Lower leg skin (tissue), 4 donors: ENCODE results near the gene KIAA0825. TPM values are rescaled to one million over a fixed set of nuclear protein-coding genes. Genes with fewer than 3 reads are reported as not detected.
"Not testable (repeated sequence)": the region's sequence is repeated elsewhere in the genome, so short reads cannot be mapped to it uniquely, and the experiment has no call there.

Experiments
- DNase-seq, 2 donors: peaks; one replicate each; pipeline ENCODE4 v3.0.0-alpha.2; 2019; ENCODE audit warnings: low spot score in 2 of 2
- H3K4me3 ChIP-seq: fragments of 200-600 bp; sonication (generic); 2 replicates; pipeline ENCODE4 v1.5.1; 2017; ENCODE audit warnings: mild to moderate bottlenecking, low read depth; ENCODE audit not compliant: poor library complexity, severe bottlenecking
- POLR2A ChIP-seq, 2 donors: fragments of 450-650 bp; IDR thresholded peaks; one replicate each; pipeline ENCODE4 v1.6.1; 2016 to 2017; ENCODE audit warnings: antibody characterized with exemption in 2 of 2, mild to moderate bottlenecking in 1 of 2, moderate library complexity in 1 of 2
- WGBS, 2 donors: methylation state at CpG; one replicate each; pipeline ENCODE4 v1.1.5; 2018; 5-methylcytosine and 5-hydroxymethylcytosine counted together
- intact Hi-C: fragments of 100-400 bp; cut with DNase I; formaldehyde crosslinking; loops from one replicate; pipeline ENCODE4 v1.15.0; 2023; ENCODE audit warnings: low total_unique reads
- total RNA-seq, 4 donors: library from RNA; depleted of rRNA; stranded (reverse); fragments of >200 nt; gene quantifications; one replicate each; pipeline ENCODE4 v1.1.0, GENCODE V29; 2016
- TF ChIP-seq, protein P1 (sequence below), 3 donors: fragments of 450-650 bp; IDR thresholded peaks; one replicate each; pipeline ENCODE4 v1.5.1; 2016; ENCODE audit warnings: antibody characterized with exemption in 3 of 3, mild to moderate bottlenecking in 3 of 3, moderate library complexity in 2 of 3

Gene KIAA0825
- total RNA-seq, 4 donors from 2014 or later: 1.6 to 3.4 (median 2.5) TPM

DNA sequence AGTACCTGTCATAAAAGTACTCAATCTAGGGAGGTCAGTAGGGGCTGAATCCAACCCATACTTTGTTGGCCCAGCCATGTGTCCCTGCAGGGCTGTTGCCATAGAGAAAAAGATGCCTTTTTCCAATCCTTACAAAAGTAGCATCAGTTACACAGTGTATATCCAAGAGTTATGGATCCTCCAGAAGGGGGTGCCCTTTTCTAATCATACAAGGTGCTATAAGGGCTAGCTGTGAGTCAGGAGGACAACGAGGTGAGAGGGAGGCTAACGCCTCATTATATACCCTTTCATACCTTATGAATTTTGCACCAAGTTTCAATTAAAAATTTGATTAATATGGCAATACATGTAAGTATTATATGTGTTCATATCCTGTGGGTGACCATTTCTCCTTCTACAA lies 4.8 kb downstream of the KIAA0825 start:
- 74 to 83% methylated on average over 2 of the region's 2 CpGs for WGBS, 2 donors
- no peak overlapping the region for H3K4me3 ChIP-seq
- no peak for DNase-seq
- TF ChIP-seq, protein P1, sequence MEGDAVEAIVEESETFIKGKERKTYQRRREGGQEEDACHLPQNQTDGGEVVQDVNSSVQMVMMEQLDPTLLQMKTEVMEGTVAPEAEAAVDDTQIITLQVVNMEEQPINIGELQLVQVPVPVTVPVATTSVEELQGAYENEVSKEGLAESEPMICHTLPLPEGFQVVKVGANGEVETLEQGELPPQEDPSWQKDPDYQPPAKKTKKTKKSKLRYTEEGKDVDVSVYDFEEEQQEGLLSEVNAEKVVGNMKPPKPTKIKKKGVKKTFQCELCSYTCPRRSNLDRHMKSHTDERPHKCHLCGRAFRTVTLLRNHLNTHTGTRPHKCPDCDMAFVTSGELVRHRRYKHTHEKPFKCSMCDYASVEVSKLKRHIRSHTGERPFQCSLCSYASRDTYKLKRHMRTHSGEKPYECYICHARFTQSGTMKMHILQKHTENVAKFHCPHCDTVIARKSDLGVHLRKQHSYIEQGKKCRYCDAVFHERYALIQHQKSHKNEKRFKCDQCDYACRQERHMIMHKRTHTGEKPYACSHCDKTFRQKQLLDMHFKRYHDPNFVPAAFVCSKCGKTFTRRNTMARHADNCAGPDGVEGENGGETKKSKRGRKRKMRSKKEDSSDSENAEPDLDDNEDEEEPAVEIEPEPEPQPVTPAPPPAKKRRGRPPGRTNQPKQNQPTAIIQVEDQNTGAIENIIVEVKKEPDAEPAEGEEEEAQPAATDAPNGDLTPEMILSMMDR (IDR thresholded peaks at IDR 0.05): no peak
- TF ChIP-seq POLR2A (IDR thresholded peaks at IDR 0.05): no peak
- intact Hi-C loops: no loop called here

DNA sequence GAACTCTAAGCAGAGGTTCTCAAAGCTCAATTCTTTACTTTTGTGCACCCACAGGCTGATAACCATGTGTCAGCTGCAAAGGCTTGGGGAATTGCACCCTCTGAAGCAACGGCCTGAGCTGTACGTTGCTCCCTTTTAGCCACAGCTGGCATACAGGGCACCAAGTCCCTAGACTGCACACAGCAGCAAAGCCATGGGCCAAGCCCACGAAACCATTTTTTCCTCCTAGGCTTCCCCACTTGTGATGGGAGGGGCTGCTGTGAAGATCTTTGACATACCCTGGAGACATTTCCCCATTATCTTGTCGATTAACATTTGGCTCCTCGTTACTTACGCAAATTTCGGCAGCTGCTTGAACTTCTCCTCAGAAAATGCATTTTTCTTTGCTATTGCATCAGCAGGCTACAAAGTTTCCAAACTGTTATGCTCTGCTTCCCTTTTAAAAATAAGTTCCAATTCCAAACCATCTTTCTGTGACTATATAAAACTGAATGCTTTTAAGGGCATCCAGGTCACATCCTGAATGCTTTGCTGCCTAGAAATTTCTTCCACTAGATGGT lies 23.0 kb downstream of the KIAA0825 start:
- no peak overlapping the region for H3K4me3 ChIP-seq
- no peak for DNase-seq
- intact Hi-C loops: no loop called here
- WGBS, 2 donors: 93 to 95% methylated on average over 7 of the region's 7 CpGs
- TF ChIP-seq, protein P1 (IDR thresholded peaks at IDR 0.05): no peak
- TF ChIP-seq POLR2A (IDR thresholded peaks at IDR 0.05): no peak

DNA sequence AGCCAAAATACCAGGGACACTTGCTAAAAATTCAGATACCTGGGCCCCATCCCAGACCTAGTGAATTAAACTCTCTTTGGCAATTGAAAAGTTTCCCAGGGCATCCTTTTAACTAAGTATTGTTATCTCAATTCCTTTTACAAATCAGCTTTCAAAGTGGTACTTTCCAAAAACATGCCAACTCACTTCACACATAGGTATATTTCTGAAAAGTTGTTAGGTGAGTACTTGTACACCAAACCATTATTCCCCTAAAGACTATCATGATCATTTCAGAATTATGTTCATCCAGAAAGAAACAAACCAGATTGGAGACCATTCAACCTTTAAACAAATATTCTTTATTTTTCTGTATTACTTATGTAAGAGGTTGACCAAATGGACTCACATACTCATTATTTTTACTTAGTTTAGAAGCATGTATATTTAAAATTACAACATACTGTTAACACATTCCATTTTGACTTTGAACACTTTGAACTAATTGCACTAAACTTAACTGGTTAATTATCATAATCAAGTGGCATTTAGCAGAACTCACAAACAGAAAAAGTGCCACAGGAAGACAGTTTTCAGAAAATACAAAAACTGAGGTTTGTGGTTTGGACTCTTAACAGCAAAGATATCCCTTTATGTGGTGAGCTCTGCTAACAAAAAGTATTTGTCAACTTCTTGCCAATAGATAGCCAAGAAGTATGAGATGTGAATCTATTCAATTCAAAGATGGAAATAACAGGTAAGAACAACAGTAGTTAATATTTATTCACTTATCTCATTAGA lies 40.7 kb downstream of the KIAA0825 start:
- intact Hi-C loops: no loop called here
- no peak for DNase-seq
- H3K4me3 ChIP-seq: no peak overlapping the region
- TF ChIP-seq, protein P1 (IDR thresholded peaks at IDR 0.05): no peak
- TF ChIP-seq POLR2A (IDR thresholded peaks at IDR 0.05): no peak

DNA sequence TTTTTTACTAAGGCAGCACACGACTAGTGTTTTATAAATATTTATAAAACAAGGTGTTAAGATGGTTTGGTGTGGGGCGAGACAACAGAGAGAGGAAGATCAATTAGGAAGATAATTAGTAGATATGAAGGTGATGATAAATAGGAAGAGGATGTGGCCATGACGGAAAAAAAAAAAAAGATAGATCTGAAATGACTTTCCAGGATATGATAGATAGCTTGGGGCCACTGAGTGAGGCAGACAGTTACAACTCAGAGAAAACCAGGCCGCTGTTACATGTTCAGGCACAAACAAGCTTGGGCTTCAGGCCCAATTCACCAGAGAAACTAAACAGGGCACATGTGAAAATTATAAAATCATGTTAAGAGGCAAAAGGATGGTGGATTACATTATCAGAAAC lies 43.2 kb downstream of the KIAA0825 start:
- no peak overlapping the region for H3K4me3 ChIP-seq
- DNase-seq: no peak
- intact Hi-C loops: no loop called here
- WGBS, 2 donors: 55% methylated on average over 4 of the region's 4 CpGs
- TF ChIP-seq, protein P1 (IDR thresholded peaks at IDR 0.05): no peak
- no peak for TF ChIP-seq POLR2A (IDR thresholded peaks at IDR 0.05)

DNA sequence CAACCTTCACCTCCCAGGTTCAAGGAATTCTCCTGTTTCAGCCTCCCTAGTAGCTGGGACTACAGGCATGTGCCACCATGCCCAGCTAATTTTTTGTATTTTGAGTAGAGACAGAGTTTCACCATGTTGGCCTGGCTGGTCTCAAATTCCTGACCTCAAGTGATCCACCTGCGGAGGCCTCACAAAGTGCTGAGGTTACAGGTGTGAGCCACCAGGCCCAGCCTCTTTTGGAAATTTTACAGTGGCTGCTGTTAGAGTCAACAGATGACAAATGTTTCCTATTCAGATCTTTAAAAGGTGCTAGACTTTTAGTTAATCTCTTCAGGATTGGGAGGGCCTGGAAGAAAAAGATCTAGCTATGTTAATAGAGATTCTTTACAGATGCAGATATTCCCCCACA lies 45.1 kb downstream of the KIAA0825 start:
- DNase-seq, H3K4me3 ChIP-seq, intact Hi-C loops: not testable (repeated sequence)
- WGBS, 2 donors: 78 to 83% methylated on average over 1 of the region's 1 CpG

DNA sequence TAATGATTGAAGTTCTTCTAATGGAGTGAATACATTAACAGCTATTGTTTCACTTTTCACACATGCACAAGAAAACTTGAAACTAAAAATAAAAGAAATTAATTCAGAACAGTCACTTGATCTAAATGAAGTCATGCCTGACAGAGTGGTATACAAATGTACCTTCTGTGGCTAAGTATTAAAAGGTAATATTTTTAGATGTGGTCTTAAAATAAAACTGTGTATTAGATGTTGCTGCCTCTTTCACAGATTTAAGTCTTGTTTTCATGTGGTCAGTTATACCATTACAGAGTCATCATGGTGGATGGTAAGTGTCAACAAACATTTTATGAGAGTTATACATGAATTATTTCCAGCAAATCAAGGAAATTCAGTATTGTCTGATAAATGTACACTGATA lies 47.0 kb downstream of the KIAA0825 start:
- no peak overlapping the region for H3K4me3 ChIP-seq
- no peak for DNase-seq
- TF ChIP-seq, protein P1 (IDR thresholded peaks at IDR 0.05): no peak
- no peak for TF ChIP-seq POLR2A (IDR thresholded peaks at IDR 0.05)
- intact Hi-C loops: no loop called here
